ENCODE measurements around the gene UTP18. TPM values are rescaled to one million over a fixed set of nuclear protein-coding genes. Genes with fewer than 3 reads are reported as not detected.

UTP18 gene
- polyA plus RNA-seq, 1 donor, result 37.0 TPM

Other genes with a start within 250 kb of the UTP18 start
- gene SPAG9, start 139.7 kb upstream of the UTP18 start, polyA plus RNA-seq, result 68.2 TPM
- gene NME1, start 107.0 kb upstream of the UTP18 start, polyA plus RNA-seq, result 60.0 TPM
- 386 TPM for gene NME2, start 94.1 kb upstream of the UTP18 start, polyA plus RNA-seq
- gene MBTD1, start 497 bp upstream of the UTP18 start, polyA plus RNA-seq, result 28.0 TPM

All from large intestine (tissue), 1 donor.